Panc1 (cell line): ENCODE data around the gene ARHGEF7. TPM values are rescaled to one million over a fixed set of nuclear protein-coding genes. Genes with fewer than 3 reads are reported as not detected.

Experiments used
- ATAC-seq: fragments of 200-7000 bp; cut with Tn5 transposase; 2 replicates; pipeline ENCODE4 v1.9.1; 2020; ENCODE audit warnings: mild to moderate bottlenecking, moderate library complexity
- BruUV-seq: library from RNA; stranded (reverse); fragments of 400-500 nt; replicated peaks from 2 replicates; lab custom pipeline; 2021; lab: Mats Ljungman, UMichigan
- CTCF ChIA-PET: fragments of 300-600 bp; sonication (Branson Sonifier 250); formaldehyde crosslinking; loops from one replicate; lab custom pipeline; 2022; ENCODE audit warnings: antibody characterized with exemption; lab: Charles Lee
- POLR2A ChIA-PET: fragments of 300-600 bp; sonication (Branson Sonifier 250); formaldehyde crosslinking; loops from one replicate; lab custom pipeline; 2022; ENCODE audit warnings: antibody characterized with exemption; lab: Charles Lee
- DNase-seq: peaks from one replicate; pipeline ENCODE4 v3.0.0-alpha.2; 2010; ENCODE audit warnings: low read depth, low spot score
- H3K27ac ChIP-seq: 2 replicates; pipeline ENCODE4 v1.5.1; 2011; ENCODE audit warnings: mild to moderate bottlenecking, low read length, inconsistent platforms
- H3K27me3 ChIP-seq: fragments of 200-500 bp; sonication (Bioruptor generic); 2 replicates; pipeline ENCODE4 v1.6.0; 2014; ENCODE audit warnings: low read length, inconsistent platforms; ENCODE audit not compliant: control insufficient read depth, insufficient read depth
- H3K36me3 ChIP-seq: fragments of 200-500 bp; sonication (Bioruptor generic); 2 replicates; pipeline ENCODE4 v1.5.1; 2014; ENCODE audit warnings: inconsistent platforms, mild to moderate bottlenecking, low read length, moderate library complexity; ENCODE audit not compliant: control insufficient read depth, insufficient read depth
- H3K4me1 ChIP-seq: 2 replicates; pipeline ENCODE4 v1.5.1; 2011; ENCODE audit warnings: inconsistent platforms, mild to moderate bottlenecking, low read length, moderate library complexity; ENCODE audit not compliant: control insufficient read depth, insufficient read depth
- H3K4me3 ChIP-seq, 2 experiments: 2 replicates each; pipeline ENCODE4 v1.5.1; 2011 to 2012; ENCODE audit warnings: low read depth in 2 of 2, low read length in 2 of 2, mild to moderate bottlenecking in 2 of 2, inconsistent platforms in 1 of 2, moderate library complexity in 1 of 2
- H3K9me3 ChIP-seq: fragments of 200-500 bp; sonication (Bioruptor generic); 2 replicates; pipeline ENCODE4 v1.5.1; 2014; ENCODE audit warnings: low read depth, mild to moderate bottlenecking, inconsistent platforms, low read length, moderate library complexity; ENCODE audit not compliant: control insufficient read depth, insufficient read depth
- POLR2AphosphoS5 ChIP-seq: IDR thresholded peaks from 2 replicates; pipeline ENCODE4 v1.6.1; 2012; ENCODE audit warnings: mild to moderate bottlenecking, low read depth, low read length, moderate library complexity
- REST ChIP-seq, 2 experiments: IDR thresholded peaks; 2 replicates each; pipeline ENCODE4 v1.6.1; 2011 to 2012; ENCODE audit warnings: low read depth in 2 of 2, control low read depth in 1 of 2, low read length in 1 of 2, mild to moderate bottlenecking in 1 of 2, moderate library complexity in 1 of 2; ENCODE audit not compliant: insufficient read depth in 1 of 2
- SIN3A ChIP-seq: IDR thresholded peaks from 2 replicates; pipeline ENCODE4 v1.6.1; 2012; ENCODE audit warnings: low read depth, mild to moderate bottlenecking, low read length, moderate library complexity, borderline replicate concordance; ENCODE audit not compliant: insufficient read depth
- TCF7L2 ChIP-seq: IDR thresholded peaks from 2 replicates; pipeline ENCODE4 v1.6.1; 2011; ENCODE audit warnings: mild to moderate bottlenecking, low read depth, low read length, inconsistent platforms
- in situ Hi-C: cut with HindIII; loops from 2 replicates; pipeline ENCODE4 v1.10.0; 2016; ENCODE audit warnings: low sequenced_read_pairs, low pct_unique_long_range_greater_than_20kb
- intact Hi-C: fragments of 100-400 bp; cut with micrococcal nuclease; formaldehyde crosslinking; loops from one replicate; pipeline ENCODE4 v1.10.0; 2022; ENCODE audit not compliant: unreplicated experiment
- total RNA-seq: library from RNA; stranded (reverse); gene quantifications from one replicate; pipeline ENCODE4 v1.2.1, GENCODE V29; 2021; ENCODE audit not compliant: unreplicated experiment
- TF ChIP-seq, protein P1 (sequence below): fragments of 450-650 bp; IDR thresholded peaks from 2 replicates; pipeline ENCODE4 v1.5.1; 2017; ENCODE audit warnings: mild to moderate bottlenecking

ARHGEF7 gene
- total RNA-seq, 1 experiment from 2014 or later: 36.4 TPM

DNA sequence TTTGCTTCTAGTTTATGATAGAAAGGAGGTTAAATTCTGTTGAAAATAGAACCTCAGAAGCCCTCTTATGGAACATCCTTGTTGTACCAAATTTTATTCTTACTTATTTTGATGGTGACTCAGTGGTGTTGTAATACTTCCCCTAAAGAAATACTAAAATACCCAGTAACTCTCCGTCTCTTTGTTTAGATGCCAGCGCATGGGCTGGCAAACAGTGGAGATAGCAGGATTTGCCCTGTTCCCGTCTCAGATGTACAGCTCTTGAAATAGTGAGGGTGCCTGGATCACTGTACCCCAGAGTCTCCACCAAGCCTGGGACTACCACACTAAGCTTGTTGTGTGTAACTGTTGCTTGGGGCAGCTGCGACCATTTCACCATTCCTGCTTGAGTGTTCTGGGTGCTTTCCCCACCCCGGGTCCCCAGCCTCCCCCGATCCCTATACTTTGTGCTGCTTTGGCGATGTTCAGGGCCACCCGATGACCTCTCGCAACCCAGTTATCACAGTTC is 138.3 kb downstream of the ARHGEF7 start:
- Histone ChIP-seq H3K9me3 (no peaks in the 10 kb centered on the region), H3K27me3 (no peaks in the 10 kb centered on the region), H3K27ac (no peak overlapping the region), H3K36me3 (no peaks in the 10 kb centered on the region), H3K4me3 (no peak overlapping the region), H3K4me1 (no peaks in the 10 kb centered on the region)
- ChIA-PET CTCF (no interaction called here), POLR2A (no interaction called here)
- DNase-seq: no peak
- in situ Hi-C loops: no loop called here
- BruUV-seq: no TSS peak
- intact Hi-C loops: no loop called here
- no peak for ATAC-seq
- TF ChIP-seq REST (IDR thresholded peaks at IDR 0.05; ENCODE audit: insufficient read depth in 1 of 2, low read depth in 2 of 2, low read length in 1 of 2) (no peak), POLR2AphosphoS5 (no peak), TCF7L2 (no peak), SIN3A (no peak)
- TF ChIP-seq, protein P1, sequence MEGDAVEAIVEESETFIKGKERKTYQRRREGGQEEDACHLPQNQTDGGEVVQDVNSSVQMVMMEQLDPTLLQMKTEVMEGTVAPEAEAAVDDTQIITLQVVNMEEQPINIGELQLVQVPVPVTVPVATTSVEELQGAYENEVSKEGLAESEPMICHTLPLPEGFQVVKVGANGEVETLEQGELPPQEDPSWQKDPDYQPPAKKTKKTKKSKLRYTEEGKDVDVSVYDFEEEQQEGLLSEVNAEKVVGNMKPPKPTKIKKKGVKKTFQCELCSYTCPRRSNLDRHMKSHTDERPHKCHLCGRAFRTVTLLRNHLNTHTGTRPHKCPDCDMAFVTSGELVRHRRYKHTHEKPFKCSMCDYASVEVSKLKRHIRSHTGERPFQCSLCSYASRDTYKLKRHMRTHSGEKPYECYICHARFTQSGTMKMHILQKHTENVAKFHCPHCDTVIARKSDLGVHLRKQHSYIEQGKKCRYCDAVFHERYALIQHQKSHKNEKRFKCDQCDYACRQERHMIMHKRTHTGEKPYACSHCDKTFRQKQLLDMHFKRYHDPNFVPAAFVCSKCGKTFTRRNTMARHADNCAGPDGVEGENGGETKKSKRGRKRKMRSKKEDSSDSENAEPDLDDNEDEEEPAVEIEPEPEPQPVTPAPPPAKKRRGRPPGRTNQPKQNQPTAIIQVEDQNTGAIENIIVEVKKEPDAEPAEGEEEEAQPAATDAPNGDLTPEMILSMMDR: no peak

DNA sequence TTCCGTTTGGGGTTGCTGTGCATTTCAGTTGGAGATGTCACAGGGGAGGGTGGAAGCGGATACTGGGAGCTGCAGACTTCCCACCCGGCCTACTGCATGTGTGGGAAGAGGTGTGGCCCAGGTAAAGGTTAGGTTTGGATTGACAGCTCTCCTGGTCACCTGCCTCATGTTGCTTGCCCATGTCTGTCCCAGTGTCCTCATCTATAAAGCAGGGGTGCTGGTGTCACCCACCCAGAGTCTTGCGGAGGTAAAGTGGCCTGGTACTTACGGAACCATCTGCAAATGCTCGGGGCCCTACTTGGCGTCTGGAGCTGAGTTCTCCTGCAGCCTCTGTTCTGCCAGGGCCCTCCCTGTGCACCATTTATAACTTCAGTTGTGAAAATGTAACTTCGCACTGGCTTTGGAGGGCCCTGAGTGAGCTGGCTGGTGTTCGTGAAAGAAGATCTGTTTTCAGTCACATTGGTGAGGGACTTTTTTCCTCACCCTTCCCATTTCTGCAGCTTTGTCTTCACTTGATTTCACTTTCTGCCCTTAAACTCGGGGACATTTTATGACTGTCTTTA is 140.2 kb downstream of the ARHGEF7 start:
- no peaks in the 10 kb centered on the region for H3K9me3 ChIP-seq
- POLR2A ChIA-PET: no interaction called here

More for the DNA sequence above, 140.2 kb downstream of the ARHGEF7 start:
- Histone ChIP-seq H3K4me1 (no peaks in the 10 kb centered on the region), H3K4me3 (no peak overlapping the region), H3K27me3 (no peaks in the 10 kb centered on the region), H3K36me3 (no peaks in the 10 kb centered on the region), H3K27ac (no peak overlapping the region)
- CTCF ChIA-PET: no interaction called here
- in situ Hi-C loops (no loop called here), intact Hi-C loops (no loop called here)
- ATAC-seq (no peak), DNase-seq (no peak)
- no TSS peak for BruUV-seq
- TF ChIP-seq REST (IDR thresholded peaks at IDR 0.05; ENCODE audit: insufficient read depth in 1 of 2, low read depth in 2 of 2, low read length in 1 of 2) (no peak), TCF7L2 (no peak), POLR2AphosphoS5 (no peak), SIN3A (no peak)
- TF ChIP-seq, protein P1: no peak
